ENCODE data around the gene NOL11.

Gene NOL11

GRCh38 chr17:67711916-67712315 is 5.8 kb upstream of the NOL11 start:
- H3K9me3 ChIP-seq (ENCODE audit: severe bottlenecking): peaks cover 8% of the 10 kb centered on the region
- no peak for TF ChIP-seq CTCF (IDR thresholded peaks at IDR 0.05; ENCODE audit: low read depth, low read length)
- H3K36me3 ChIP-seq: no peaks in the 10 kb centered on the region
- H3K27ac ChIP-seq: peak overlapping the region; percentile 24
- no peak overlapping the region for H3K4me3 ChIP-seq (ENCODE audit: low read depth, low read length)
- DNase-seq: peak; percentile 83
- no peaks in the 10 kb centered on the region for H3K27me3 ChIP-seq (ENCODE audit: insufficient read depth, low read depth, severe bottlenecking)

GRCh38 chr17:67712375-67712774 is 5.4 kb upstream of the NOL11 start:
- no peak for TF ChIP-seq CTCF (IDR thresholded peaks at IDR 0.05; ENCODE audit: low read depth, low read length)
- peak; percentile 44 for DNase-seq
- Histone ChIP-seq H3K9me3 (ENCODE audit: severe bottlenecking) (peaks cover 8% of the 10 kb centered on the region), H3K4me3 (ENCODE audit: low read depth, low read length) (no peak overlapping the region), H3K27ac (peak overlapping the region; percentile 24), H3K27me3 (ENCODE audit: insufficient read depth, low read depth, severe bottlenecking) (no peaks in the 10 kb centered on the region), H3K36me3 (no peaks in the 10 kb centered on the region)

GRCh38 chr17:67713169-67713568 is 4.6 kb upstream of the NOL11 start:
- no peak for TF ChIP-seq CTCF (IDR thresholded peaks at IDR 0.05; ENCODE audit: low read depth, low read length)
- H3K9me3 ChIP-seq (ENCODE audit: severe bottlenecking): peaks cover 8% of the 10 kb centered on the region

GRCh38 chr17:67716405-67716798 is 1.3 kb upstream of the NOL11 start:
- Histone ChIP-seq H3K36me3 (peaks cover 22% of the 10 kb centered on the region), H3K27me3 (ENCODE audit: insufficient read depth, low read depth, severe bottlenecking) (no peaks in the 10 kb centered on the region), H3K4me3 (ENCODE audit: low read depth, low read length) (no peak overlapping the region), H3K27ac (no peak overlapping the region), H3K9me3 (ENCODE audit: severe bottlenecking) (peaks cover 8% of the 10 kb centered on the region)
- no peak for TF ChIP-seq CTCF (IDR thresholded peaks at IDR 0.05; ENCODE audit: low read depth, low read length)
- no peak for DNase-seq

More at GRCh38 chr17:67713169-67713568, 4.6 kb upstream of the NOL11 start:
- Histone ChIP-seq H3K27ac (no peak overlapping the region), H3K36me3 (no peaks in the 10 kb centered on the region), H3K27me3 (ENCODE audit: insufficient read depth, low read depth, severe bottlenecking) (no peaks in the 10 kb centered on the region), H3K4me3 (ENCODE audit: low read depth, low read length) (no peak overlapping the region)
- DNase-seq: no peak

- Histone ChIP-seq H3K27me3 (ENCODE audit: insufficient read depth, low read depth, severe bottlenecking) (no peaks in the 10 kb centered on the region), H3K36me3 (peaks cover 30% of the 10 kb centered on the region), H3K27ac (peak overlapping the region; percentile 54), H3K4me3 (ENCODE audit: low read depth, low read length) (peak overlapping the region; percentile 78), H3K9me3 (ENCODE audit: severe bottlenecking) (peaks cover 8% of the 10 kb centered on the region)
- DNase-seq: no peak
- TF ChIP-seq CTCF (IDR thresholded peaks at IDR 0.05; ENCODE audit: low read depth, low read length): no peak
Observed at GRCh38 chr17:67717192-67717623, 528 bp upstream of the NOL11 start.

- Histone ChIP-seq H3K4me3 (ENCODE audit: low read depth, low read length) (peak overlapping the region; percentile 78), H3K9me3 (ENCODE audit: severe bottlenecking) (peaks cover 2% of the 10 kb centered on the region), H3K27ac (peak overlapping the region; percentile 93), H3K36me3 (peaks cover 41% of the 10 kb centered on the region), H3K27me3 (ENCODE audit: insufficient read depth, low read depth, severe bottlenecking) (no peaks in the 10 kb centered on the region)
- TF ChIP-seq CTCF (IDR thresholded peaks at IDR 0.05; ENCODE audit: low read depth, low read length): no peak
- peak; percentile 40 for DNase-seq
Observed at GRCh38 chr17:67718325-67718941, 697 bp downstream of the NOL11 start.
